ENCODE measurements around the gene KIF13A.
"Not testable (repeated sequence)": the region's sequence is repeated elsewhere in the genome, so short reads cannot be mapped to it uniquely, and the experiment has no call there.

DNA sequence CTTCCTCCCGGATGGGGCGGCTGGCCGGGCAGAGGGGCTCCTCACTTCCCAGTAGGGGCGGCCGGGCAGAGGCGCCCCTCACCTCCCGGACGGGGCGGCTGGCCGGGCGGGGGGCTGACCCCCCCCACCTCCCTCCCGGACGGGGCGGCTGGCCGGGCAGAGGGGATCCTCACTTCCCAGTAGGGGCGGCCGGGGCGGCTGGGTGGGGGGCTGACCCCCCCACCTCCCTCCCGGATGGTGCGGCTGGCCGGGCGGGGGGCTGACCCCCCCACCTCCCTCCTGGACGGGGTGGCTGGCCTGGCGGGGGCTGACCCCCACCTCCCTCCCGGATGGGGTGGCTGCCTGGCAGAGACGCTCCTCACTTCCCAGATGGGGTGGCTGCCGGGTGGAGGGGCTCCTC is 252.1 kb downstream of the KIF13A start:
- TF ChIP-seq POLR2A (IDR thresholded peaks at IDR 0.05; ENCODE audit: low read depth) = not testable (repeated sequence)
- TF ChIP-seq, protein P1, sequence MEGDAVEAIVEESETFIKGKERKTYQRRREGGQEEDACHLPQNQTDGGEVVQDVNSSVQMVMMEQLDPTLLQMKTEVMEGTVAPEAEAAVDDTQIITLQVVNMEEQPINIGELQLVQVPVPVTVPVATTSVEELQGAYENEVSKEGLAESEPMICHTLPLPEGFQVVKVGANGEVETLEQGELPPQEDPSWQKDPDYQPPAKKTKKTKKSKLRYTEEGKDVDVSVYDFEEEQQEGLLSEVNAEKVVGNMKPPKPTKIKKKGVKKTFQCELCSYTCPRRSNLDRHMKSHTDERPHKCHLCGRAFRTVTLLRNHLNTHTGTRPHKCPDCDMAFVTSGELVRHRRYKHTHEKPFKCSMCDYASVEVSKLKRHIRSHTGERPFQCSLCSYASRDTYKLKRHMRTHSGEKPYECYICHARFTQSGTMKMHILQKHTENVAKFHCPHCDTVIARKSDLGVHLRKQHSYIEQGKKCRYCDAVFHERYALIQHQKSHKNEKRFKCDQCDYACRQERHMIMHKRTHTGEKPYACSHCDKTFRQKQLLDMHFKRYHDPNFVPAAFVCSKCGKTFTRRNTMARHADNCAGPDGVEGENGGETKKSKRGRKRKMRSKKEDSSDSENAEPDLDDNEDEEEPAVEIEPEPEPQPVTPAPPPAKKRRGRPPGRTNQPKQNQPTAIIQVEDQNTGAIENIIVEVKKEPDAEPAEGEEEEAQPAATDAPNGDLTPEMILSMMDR (IDR thresholded peaks at IDR 0.05) = not testable (repeated sequence)
